ENCODE results near the gene NDUFV2.
"Not testable (repeated sequence)": the region's sequence is repeated elsewhere in the genome, so short reads cannot be mapped to it uniquely, and the experiment has no call there.

Gene NDUFV2

DNA sequence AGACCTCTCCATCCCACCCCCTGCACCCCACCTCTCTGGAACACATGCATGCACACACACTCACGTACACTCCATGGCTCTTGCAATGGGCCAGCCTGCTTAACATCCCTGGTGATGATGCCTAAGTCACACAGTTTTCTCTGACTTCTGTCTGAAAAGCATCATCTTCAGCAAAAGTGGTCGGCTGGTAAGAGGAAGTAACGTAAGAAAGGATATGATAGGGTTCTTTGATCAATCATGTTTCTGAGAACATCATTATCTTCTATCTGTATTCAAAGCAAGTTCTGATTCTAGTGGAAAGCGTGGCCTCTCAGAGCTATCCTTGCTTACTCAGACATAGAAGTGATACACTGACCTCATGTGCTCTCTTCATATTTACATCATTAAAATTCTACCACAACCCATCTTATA is 11.4 kb upstream of the NDUFV2 start:
- DNase-seq (ENCODE audit: low spot score): no peak

DNA sequence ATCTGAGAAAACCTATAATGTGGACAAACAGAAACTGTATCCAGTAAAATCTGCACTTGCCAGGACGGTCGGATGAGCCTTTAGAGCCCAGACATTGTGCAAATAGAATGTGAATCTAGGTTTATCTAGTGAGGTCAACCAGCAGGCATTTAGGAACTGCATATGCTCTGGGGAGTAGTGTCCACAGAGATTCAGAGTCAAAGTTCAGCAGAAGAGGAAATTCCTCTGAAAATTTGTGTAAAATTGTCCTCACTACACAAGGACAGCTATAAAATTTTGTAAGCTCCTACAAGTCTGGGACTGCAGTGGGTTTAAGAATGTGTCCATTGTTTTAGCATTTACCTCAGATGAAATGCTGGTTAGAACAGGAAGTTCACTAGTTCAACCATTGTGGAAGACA is 9.8 kb upstream of the NDUFV2 start:
- no peak for DNase-seq (ENCODE audit: low spot score)

DNA sequence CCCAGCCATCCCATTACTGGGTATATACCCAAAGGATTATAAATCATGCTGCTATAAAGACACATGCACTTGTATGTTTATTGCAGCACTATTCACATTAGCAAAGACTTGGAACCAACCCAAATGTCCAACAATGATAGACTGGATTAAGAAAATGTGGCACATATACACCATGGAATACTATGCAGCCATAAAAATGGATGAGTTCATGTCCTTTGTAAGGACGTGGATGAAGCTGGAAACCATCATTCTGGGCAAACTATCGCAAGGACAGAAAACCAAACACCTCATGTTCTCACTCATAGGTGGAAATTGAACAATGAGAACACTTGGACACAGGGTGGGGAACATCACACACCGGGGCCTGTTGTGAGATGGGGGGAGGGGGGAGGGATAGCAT is 9.4 kb upstream of the NDUFV2 start:
- not testable (repeated sequence) for DNase-seq (ENCODE audit: low spot score)

DNA sequence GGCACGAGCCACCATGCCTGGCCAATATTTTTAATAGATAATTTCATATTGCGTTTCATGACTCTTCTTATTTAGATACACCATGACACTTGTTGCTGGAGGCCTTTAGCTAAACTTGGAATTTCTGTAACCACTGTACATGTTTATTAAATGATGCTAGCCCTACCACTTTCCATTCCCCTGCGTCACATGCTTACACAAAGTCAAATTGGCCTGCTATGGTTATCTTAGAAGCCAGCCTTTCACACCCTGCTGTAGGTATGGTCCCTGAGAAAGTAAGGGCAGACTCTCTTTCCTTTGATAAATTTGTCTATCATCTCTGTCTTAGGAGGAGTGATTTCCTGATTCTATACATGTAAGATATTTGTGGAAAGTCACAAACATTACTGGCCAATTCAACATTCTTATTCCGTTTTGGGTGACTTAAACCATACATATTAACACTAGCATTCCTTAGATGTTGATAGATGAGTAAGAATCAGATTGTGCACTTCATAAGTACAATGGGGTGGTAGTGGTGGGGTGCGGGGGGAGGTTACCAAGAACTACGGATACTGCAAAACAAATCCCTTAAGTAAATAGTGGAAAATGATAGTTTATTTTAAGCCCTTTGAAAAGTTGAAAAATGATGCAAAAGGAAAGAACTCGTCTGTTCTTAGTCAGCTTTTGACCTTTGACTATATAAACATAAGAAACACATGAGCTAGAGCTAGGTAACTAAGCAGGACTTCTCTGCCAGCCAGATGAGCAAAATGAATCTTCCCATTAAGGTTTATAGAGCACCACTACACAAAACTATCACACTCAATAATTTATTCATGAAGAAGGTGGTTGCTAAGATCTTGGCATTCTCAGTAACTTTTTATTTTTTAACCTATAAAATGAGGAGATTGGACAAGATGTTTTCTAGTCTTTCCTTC is 7.9 kb upstream of the NDUFV2 start:
- no peak for DNase-seq (ENCODE audit: low spot score)

DNA sequence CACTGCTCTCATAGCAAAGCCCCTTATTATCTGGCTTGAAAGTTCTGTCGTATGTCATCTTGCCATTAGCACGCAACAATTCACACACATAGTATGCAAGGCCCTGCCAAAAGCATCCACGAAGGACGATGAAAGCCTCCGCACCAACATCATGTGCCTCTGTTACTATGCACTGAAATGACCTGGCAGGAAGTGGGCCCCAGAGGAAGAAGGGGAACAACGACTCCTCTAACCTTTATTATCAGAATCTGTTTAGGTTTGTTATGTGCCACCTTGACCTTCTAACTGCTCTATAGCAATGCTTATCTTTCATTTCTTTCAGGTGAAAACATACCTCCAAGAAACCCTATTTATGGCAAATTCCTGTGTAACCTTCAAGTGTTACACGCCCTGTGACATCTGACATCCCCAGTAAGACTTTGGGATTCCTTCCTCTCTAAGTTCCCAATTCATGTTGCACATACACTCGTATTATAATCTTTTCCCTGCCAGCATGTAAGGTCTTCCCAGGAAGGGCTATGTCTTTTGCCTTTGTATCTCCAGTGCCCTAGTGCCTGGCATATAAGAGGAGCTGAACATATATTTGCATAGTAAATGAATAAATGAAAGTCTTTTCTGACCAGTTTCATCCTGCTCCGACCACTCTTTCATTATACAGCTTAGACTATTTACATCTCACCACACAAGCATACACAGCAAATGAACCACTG is 7.0 kb upstream of the NDUFV2 start:
- DNase-seq (ENCODE audit: low spot score): no peak

DNA sequence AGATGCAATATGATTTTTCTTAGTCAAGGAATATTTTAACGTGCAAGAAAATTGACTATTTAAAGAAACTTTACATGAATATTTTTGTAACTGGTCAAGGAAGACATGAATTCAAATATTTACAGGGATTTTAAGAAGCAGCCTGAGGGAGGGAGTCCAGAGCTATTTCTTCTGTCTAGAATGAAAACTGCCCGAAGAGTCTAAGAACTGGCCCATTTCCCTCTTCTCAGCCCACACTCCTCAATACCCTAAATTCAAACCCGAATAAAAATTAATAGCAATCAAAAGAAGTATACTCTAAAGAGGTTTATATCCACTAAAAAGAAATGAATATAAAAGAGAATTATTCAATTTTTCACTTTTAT is 6.5 kb upstream of the NDUFV2 start:
- no peak for DNase-seq (ENCODE audit: low spot score)

DNA sequence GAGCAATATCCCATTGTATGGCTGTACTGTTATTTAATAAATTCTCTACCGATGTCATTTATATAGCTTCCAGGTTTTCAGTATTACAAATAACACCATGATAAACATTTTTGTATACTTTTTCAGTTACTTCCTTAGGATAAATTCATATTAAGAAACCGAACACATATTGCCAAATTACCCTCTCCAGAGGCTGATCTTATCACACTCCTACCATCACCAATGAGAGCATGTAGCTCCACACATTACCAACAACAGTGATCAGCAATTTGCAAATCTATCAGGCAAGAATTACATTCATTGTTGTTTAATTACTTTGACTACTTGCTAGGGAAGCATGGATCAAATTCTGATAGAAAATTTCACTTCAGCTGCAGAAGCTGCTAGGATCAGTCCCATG is 5.8 kb upstream of the NDUFV2 start:
- DNase-seq (ENCODE audit: low spot score): no peak

DNA sequence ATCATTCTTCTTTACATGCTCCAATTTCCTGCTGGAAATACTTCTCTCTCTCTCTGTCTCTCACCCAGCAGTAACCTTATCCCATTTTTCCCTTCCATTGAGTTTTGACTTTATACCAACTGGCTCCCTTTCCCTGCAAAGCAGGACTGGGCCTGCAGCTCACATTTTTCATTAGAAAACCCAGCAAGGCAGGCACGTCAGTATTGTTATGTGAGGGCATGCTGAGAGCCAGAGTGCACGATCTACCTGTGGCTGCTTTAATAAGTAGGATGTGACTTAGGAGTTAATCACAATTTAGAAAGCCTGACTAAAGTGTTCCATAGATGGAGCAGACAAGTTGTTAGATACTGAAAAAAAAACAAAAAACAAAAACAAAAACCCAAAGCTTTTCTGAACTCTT is 5.2 kb upstream of the NDUFV2 start:
- no peak for DNase-seq (ENCODE audit: low spot score)

DNA sequence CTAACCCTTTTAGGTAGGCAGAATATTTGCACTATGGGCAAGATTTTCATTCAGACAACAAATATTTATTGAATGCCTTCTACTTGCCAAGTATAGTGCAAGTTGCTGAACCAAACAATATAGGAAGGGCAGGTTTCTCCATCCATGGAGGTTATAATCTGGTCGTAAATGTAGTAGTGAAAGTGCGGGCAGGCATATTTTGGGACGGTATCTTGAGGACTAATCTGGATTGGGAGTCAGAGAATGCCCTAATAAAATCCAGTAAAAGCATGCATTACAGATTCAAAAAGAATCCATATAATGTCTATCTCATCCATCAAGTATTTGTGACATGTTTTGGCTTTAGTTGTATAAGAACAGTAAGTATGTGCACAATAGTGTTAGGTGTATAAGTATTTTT is 1.7 kb upstream of the NDUFV2 start:
- no peak for DNase-seq (ENCODE audit: low spot score)

DNA sequence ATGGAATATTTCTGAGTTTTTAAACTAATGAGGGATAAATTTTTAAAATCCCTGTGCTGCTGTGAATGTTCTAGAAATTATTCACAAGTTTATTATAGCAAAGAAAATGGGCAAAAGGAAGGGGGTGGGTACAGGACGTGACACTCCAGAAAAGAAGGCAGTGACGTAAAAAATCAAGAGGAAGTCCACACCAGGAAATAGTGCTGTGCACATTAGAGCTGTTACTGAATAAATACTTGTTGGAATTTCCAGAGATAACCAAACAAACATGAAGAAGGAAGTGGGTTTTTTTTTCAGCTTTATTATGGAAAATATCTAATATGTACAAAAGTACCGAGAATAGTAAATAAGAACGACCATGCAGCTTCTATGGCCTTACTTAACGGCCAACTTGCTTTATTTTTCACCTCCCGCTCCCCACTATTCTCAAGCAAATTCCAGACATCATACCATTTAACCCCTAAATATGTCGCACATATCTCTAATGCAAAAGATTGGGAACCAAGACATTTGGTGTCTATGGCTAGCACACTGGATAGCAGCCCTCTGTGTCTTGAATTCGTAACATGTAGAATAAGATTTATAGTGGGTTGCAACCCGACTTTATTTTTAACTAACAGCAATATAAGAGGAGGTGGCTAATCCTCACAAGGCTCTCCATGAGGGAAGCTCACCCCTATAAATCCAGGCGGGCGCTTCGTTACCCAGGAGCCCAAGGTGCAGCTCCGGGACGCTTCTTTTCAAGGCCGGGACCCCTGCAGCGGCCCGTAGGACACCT is 580 bp upstream of the NDUFV2 start:
- DNase-seq (ENCODE audit: low spot score): peak; percentile 67

DNA sequence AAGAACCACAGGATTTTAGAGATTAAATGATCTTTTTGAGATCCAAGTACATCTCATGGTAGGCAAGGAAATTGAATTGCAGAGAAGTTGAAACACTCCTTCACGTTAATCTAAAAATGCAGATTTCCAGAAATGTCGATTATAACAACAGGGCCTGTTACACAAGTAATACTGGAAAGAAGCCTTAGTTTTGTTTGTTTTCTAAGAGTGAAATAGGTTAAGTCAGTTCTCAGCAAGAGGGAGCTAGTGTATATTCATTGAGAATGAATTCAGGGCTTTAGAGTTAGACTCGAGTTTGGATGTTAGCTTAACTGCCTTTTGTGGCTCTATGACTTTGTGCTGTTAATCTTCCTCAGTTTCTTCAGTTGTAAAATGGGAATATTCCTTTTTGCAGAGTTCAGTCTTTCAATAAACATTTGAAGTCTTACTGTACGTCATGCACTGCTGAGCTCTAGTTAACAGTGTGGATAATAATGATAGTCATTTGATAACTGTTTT is 926 bp downstream of the NDUFV2 start:
- no peak for DNase-seq (ENCODE audit: low spot score)

DNA sequence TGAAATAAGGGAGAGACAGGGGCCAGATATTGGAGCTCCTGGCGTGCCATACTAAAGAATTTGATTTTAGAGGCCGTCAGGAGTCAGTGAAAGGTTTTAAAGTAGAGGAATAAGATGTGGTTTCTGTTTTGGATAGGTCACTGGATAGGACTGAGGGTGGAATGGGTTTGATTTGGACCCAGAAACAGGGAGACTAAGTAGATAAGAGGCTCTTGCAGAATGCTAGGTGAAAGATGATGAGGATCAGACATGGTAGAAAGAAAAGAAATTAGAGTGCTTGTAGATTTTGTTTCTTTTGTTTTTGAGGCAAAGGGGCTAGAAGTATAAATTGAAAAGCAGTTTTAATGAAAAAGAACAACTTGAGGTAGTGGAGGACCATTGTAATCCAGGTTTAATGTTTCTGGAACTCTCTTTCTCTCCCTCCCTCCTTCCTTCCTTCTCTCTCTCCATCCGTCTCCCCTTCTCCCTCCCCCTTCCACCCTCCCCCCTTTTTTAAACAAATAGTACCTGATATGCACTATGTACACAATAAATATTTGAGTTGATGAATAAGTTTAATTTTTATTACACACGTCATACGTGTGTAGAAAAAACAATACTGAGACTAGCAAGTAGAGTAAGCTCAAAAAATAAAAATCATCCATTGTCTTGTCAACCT is 1.9 kb downstream of the NDUFV2 start:
- no peak for DNase-seq (ENCODE audit: low spot score)

DNA sequence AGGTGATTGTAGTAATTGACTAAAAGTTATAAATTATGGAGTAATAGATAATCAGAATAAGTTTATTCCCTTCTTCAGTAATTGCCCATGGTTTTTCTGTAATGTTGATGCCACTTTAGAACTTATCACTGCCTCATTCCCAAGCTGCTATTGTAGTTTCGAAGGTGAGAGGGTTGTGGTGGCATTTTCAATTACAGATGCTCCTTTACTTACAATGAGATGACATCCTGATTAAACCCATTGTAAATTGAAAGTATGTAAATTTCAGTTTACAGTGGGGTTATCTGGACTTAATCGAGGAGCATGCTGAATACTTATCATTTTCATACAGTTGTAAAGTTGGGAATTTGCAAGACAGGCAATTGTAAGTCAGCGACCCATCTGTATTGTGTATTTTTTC is 2.9 kb downstream of the NDUFV2 start:
- DNase-seq (ENCODE audit: low spot score): no peak

DNA sequence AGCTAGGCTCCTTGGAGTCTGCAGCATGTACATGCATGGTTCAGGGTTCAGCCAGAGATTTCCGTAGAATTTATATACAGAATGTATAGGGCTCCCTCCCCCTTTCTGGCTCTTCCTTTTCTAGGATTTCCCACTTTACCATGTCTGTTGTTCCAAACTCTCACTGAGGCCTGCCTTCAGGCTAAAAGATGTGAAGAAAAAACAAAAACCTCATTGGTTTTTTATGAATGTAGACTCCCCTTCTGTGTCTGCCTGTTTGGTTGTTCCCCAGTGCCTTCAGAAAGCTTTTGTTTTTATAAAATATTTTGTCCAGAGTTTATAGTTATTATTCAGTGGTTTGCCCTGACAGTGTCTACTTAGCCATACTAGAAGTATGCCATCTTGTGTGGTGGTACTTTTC is 3.6 kb downstream of the NDUFV2 start:
- DNase-seq (ENCODE audit: low spot score): no peak

DNA sequence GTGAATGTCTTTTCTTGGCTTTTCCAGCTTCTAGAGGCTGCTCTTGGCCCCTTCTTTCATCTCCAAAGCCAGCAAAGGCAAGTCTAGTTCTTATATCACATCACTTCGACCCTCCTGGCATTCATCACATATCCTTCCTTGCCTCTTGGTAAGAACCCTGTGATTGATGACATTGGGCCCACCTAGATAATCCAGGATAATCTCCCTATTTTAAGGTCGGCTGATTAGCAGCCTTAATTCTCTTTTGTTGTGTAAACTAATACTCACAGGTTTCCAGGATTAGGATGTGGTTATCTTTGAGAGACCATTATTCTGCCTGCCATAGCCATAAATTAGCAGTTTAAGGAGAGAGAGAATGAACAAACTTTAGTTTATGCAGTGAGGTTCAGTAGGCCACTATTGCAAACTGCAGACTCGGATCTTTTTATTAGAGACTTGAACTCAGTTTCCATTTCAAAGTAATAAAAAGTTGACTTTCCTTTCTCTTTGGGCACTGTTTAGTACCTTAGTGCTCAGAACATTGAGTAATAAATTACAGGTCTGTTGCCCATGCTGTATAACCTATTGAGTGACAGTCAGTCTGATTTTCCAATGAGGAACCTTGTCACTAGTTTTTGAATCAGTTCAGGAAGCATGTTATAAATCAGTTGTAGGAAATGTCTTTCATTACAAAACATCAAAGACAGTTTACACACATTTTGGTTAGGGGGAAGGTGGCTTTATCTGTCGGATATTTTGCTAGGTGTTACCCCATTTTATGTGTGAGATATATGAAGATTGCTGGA is 4.5 kb downstream of the NDUFV2 start:
- no peak for DNase-seq (ENCODE audit: low spot score)

DNA sequence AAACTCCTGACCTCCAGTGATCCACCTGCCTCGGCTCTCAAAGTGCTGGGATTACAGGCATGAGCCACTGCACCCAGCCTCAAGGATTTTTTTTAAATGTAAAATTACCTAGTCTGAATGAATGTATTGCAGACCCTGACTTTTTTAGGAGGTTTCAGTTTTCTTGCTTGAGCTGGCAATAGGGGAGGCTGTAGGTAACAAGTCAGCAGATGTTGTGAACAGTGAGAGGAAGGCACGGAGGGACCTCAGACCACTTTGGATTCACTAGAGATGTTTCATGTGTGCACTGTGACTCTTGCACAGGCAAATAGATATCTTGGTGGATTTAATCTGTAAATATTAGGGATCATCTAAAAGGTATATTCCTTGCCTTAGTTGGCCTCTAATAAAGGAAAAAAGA is 6.4 kb downstream of the NDUFV2 start:
- DNase-seq (ENCODE audit: low spot score): no peak

DNA sequence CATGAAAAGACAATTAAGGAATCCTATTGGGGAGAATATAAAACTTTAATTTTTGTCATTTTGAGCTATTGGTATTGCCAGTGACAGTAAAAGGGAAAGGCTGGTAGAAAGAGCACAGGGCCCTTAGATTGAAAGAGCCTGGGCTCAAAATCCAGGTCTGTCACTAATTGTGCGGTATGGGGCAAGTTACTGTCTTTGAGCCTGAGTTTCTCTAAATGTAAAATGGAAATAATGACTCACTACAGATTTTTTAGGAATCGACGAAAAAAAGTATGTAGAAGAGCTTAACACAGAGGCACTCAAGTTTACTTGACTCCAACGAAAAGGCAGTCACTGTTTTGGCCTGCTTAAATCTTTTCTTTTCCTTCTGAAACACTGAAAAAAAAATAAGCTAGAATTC is 7.0 kb downstream of the NDUFV2 start:
- DNase-seq (ENCODE audit: low spot score): no peak

DNA sequence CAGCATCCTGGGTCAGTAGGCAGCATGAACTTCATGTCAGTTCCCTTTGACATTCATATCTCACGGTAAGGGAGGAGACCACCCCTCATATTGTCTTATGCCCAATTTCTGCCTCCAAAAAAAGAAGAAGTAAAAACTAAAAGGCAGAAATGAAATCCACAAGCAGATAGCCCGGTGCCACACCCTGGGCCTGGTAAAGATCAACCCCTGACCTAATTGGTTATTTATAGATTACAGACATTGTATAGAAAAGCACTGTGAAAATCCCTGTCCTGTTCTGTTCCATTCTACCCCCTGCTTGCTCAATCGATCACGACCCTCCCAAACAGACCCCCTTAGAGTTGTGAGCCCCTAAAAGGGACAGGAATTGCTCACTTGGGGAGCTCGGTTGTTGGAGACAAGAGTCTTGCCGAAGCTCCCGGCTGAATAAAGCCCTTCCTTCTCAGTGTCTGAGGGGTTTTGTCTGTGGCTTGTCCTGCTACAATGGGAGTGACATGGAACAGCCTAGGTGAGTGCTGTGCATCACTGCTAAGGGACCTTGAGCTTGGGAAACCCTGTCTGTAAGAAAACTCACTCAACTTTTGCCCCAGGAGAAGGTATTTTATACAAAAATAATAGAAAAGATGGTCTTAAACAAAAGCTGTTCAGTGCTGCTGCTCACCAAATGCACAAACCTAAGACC is 11.1 kb downstream of the NDUFV2 start:
- DNase-seq (ENCODE audit: low spot score): no peak

DNA sequence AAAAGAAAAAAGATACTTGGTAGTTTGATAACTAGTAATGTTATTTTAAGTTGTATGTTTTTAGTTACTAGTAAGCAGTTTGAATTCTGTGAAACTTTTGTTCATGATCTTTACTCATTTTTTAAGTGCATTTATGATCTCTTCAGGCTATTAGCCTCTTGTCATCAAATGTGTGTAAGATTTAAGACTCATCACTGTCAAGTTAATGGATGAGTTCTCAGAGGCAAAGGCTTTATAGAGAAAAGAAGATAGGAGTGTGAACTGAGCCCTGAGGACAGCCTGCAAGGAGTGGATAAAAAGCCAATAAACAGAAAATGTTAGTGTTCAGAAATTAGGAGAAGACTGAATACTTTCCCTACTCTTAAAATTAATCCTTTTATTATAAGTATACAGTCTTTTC is 13.5 kb downstream of the NDUFV2 start:
- DNase-seq (ENCODE audit: low spot score): no peak

DNA sequence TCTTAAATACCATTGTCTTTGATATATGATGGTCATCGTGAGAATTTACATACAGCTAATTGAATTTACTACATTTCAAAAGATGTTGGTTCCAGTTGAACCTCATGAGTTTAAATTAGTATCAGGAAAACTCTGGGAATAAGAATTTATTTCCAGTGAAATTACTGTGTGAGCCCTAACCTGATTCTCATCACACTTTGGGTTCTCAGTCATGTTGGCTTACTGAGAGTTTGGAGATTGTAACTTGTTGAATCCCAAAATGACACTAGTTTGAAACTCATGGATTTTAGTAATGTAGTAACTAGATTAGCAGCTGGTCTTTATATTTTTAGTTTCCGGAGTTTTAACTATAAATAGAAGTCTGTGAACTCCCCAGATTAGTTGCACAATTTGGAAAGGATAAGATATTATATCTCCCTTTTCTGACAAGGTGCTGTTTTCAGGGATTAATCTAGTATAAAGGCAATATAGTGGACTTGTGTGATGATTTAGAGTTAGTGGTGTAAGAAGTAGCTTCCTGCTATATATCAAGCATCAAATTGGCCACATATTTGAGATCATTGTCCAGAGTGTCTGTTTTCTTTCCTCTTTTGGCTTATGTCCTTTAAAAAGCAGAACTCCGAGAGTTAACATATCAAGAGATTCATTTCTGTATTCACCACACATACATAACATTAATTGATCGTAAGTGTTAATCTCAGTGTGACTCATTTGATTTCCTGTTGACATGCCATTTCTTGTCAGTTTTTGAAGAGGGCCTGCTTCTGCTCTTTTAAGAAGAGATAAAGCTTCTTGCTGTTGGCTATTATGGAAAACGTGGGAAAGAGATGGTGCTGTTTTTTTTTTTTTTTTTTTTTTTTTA is 15.7 kb downstream of the NDUFV2 start:
- DNase-seq (ENCODE audit: low spot score): no peak

Data from LoVo (cell line).